ENCODE data around the gene LSM14A. TPM values are rescaled to one million over a fixed set of nuclear protein-coding genes. Genes with fewer than 3 reads are reported as not detected.
"Not testable (repeated sequence)": the region's sequence is repeated elsewhere in the genome, so short reads cannot be mapped to it uniquely, and the experiment has no call there.

The LSM14A gene
- total and polyA plus RNA-seq, 4 donors = 12.6 to 133 (median 48.0) TPM

- no peaks in the 10 kb centered on the region for H3K27me3 ChIP-seq (ENCODE audit: control insufficient read depth in 4 of 4, insufficient read depth in 4 of 4, low read length in 3 of 4)
- H3K4me3 ChIP-seq (ENCODE audit: low read depth in 1 of 3, low read length in 3 of 3) = no peak overlapping the region
- WGBS = 89% methylated on average over 4 of the region's 4 CpGs
- no peak overlapping the region for H3K9ac ChIP-seq (ENCODE audit: low read depth in 1 of 2, low read length in 2 of 2)
- TF ChIP-seq MAX (IDR thresholded peaks at IDR 0.05) = no peak
- TF ChIP-seq ZBTB33 (IDR thresholded peaks at IDR 0.05) = no peak
- no peak for TF ChIP-seq SP1 (IDR thresholded peaks at IDR 0.05)
- TF ChIP-seq REST (IDR thresholded peaks at IDR 0.05) = no peak
- TF ChIP-seq NR2F2 (IDR thresholded peaks at IDR 0.05) = no peak
- no peak for TF ChIP-seq YY1 (IDR thresholded peaks at IDR 0.05)
- H3K27ac ChIP-seq (ENCODE audit: low read depth in 1 of 2, low read length in 2 of 2) = no peak overlapping the region
- H3K4me1 ChIP-seq (ENCODE audit: control insufficient read depth in 4 of 4, insufficient read depth in 4 of 4, low read length in 3 of 4) = no peaks in the 10 kb centered on the region
- no peaks in the 10 kb centered on the region for H3K36me3 ChIP-seq (ENCODE audit: control insufficient read depth in 4 of 4, insufficient read depth in 3 of 4, low read depth in 1 of 4, low read length in 3 of 4)
- DNase-seq (ENCODE audit: low spot score) = no peak
- H3K9me3 ChIP-seq (ENCODE audit: control insufficient read depth in 4 of 4, low read length in 3 of 4) = no peaks in the 10 kb centered on the region
Measured at GRCh38 chr19:34246340-34246739, 74.0 kb downstream of the LSM14A start.

GRCh38 chr19:34248941-34249340 is 76.6 kb downstream of the LSM14A start:
- H3K4me3 ChIP-seq (ENCODE audit: low read depth in 1 of 3, low read length in 3 of 3) = no peak overlapping the region
- 91% methylated on average over 4 of the region's 4 CpGs for WGBS
- no peak for TF ChIP-seq CTCF (IDR thresholded peaks at IDR 0.05; ENCODE audit: low read depth, low read length, missing input control)
- no peak for TF ChIP-seq NR2F2 (IDR thresholded peaks at IDR 0.05)
- no peak for TF ChIP-seq RAD21 (IDR thresholded peaks at IDR 0.05)
- TF ChIP-seq ZBTB33 (IDR thresholded peaks at IDR 0.05) = no peak
- TF ChIP-seq HNF4A (conservative IDR thresholded peaks at IDR 0.05) = no peak
- TF ChIP-seq REST (IDR thresholded peaks at IDR 0.05) = no peak
- no peak for TF ChIP-seq GABPA (IDR thresholded peaks at IDR 0.05 in 1 of 2, conservative IDR thresholded peaks at IDR 0.05 in 1 of 2)
- H3K36me3 ChIP-seq (ENCODE audit: control insufficient read depth in 4 of 4, insufficient read depth in 3 of 4, low read depth in 1 of 4, low read length in 3 of 4) = no peaks in the 10 kb centered on the region
- no peaks in the 10 kb centered on the region for H3K9me3 ChIP-seq (ENCODE audit: control insufficient read depth in 4 of 4, low read length in 3 of 4)
- H3K4me1 ChIP-seq (ENCODE audit: control insufficient read depth in 4 of 4, insufficient read depth in 4 of 4, low read length in 3 of 4) = peaks cover 0 to 4% (median 1%) of the 10 kb centered on the region in 4 donors
- no peak overlapping the region for H3K27ac ChIP-seq (ENCODE audit: low read depth in 1 of 2, low read length in 2 of 2)
- DNase-seq (ENCODE audit: low spot score) = no peak
- no peak overlapping the region for H3K9ac ChIP-seq (ENCODE audit: low read depth in 1 of 2, low read length in 2 of 2)
- H3K27me3 ChIP-seq (ENCODE audit: control insufficient read depth in 4 of 4, insufficient read depth in 4 of 4, low read length in 3 of 4) = no peaks in the 10 kb centered on the region

- H3K4me3 ChIP-seq (ENCODE audit: low read depth in 1 of 3, low read length in 3 of 3); H3K27ac ChIP-seq (ENCODE audit: low read depth in 1 of 2, low read length in 2 of 2): not testable (repeated sequence)
- WGBS = 98% methylated on average over 14 of the region's 14 CpGs
Measured at GRCh38 chr19:34253167-34253566, 80.9 kb downstream of the LSM14A start.

More at GRCh38 chr19:34253167-34253566, 80.9 kb downstream of the LSM14A start:
- peaks cover 6 to 26% (median 21%) of the 10 kb centered on the region in 4 donors for H3K4me1 ChIP-seq (ENCODE audit: control insufficient read depth in 4 of 4, insufficient read depth in 4 of 4, low read length in 3 of 4)
- not testable (repeated sequence) for H3K9me3 ChIP-seq (ENCODE audit: control insufficient read depth in 4 of 4, low read length in 3 of 4); H3K27me3 ChIP-seq (ENCODE audit: control insufficient read depth in 4 of 4, insufficient read depth in 4 of 4, low read length in 3 of 4); H3K36me3 ChIP-seq (ENCODE audit: control insufficient read depth in 4 of 4, insufficient read depth in 3 of 4, low read depth in 1 of 4, low read length in 3 of 4); DNase-seq (ENCODE audit: low spot score); H3K9ac ChIP-seq (ENCODE audit: low read depth in 1 of 2, low read length in 2 of 2)
